ENCODE data around the gene FYN.
"Not testable (repeated sequence)": the region's sequence is repeated elsewhere in the genome, so short reads cannot be mapped to it uniquely, and the experiment has no call there.

The FYN gene

DNA sequence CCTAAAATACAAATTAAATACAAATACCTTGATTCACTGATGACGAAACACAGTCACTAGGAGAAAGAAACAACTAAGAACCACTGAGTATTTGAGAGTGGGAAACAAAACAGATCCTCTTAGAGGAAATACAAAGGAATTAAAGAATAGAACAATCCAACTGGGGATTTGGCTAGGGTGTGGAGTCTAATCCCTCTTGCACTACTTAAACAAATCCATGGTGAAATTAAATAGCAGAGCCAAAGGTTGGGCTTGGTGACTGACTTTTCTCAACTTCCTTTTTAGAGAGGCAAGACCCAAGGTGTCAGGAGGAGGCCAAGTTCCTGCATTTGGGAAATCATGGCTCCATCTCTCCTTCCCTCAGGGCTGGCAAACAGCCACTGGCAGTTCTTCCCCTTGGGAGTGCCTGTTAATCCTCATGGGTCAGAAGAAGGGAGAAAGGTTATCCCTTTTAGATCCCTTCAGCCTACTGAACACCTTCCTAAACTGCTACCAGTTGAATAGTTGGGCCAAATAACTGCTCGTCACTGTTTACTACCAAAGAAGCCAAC, 166.3 kb downstream of the FYN start:
- DNase-seq (ENCODE audit: low read depth) = no peak

DNA sequence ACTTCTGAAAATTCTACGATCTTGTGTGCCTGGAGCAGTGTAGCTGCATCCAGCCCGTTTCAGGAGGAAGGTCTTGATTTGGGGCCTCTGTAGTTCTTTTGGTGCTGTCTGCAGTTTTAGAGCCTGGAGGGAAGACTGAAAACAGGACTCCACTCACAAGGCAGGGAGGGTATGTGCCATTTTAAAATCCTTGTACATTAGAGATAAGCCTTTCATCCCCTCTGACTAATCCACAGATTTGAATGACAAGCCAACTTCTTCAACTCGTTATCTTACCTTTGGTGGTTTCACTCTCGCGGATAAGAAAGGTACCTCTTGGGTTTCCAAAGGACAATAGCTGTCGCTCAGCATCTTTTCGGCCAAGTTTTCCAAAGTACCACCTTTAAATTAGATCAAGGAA, 169.5 kb downstream of the FYN start:
- no peak for DNase-seq (ENCODE audit: low read depth)

DNA sequence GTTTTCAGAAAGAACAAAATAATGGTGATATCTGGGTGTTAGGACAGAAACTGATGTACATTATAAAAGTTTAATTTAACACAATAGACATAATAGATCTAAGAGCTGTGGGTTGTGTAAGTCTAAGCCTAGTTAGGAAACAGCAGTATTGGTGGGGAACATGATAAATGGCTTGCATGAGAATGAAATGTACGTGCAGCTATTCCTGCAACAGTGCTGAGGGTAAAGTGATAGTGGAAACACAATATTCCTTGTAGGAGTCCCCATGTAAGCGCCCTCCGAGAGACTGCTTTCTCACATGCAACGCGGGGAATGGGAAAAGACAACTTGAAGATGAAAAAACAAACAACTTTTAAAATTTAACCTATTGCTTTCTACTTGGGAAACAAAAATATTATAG, 171.0 kb downstream of the FYN start:
- DNase-seq (ENCODE audit: low read depth) = no peak

DNA sequence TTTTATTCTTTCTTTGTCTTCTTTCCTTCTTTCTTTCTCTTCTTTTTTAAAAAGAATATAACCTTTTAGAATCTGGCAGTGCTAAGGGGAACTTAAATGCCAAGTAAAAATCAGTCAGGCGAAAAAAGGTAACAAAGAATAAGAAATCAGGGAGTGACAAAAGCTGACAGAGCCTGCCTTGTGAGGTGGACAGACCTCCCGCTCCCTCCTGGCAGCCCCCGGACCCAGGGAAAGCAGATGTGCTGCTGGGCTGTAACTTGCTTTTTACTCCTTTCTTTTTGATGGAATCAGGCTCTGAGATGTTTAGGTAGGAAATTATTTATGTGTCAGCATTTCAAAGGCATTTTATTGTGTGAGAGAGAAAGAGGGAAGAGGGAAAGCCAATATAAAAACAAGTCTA, 172.1 kb downstream of the FYN start:
- DNase-seq (ENCODE audit: low read depth) = no peak

DNA sequence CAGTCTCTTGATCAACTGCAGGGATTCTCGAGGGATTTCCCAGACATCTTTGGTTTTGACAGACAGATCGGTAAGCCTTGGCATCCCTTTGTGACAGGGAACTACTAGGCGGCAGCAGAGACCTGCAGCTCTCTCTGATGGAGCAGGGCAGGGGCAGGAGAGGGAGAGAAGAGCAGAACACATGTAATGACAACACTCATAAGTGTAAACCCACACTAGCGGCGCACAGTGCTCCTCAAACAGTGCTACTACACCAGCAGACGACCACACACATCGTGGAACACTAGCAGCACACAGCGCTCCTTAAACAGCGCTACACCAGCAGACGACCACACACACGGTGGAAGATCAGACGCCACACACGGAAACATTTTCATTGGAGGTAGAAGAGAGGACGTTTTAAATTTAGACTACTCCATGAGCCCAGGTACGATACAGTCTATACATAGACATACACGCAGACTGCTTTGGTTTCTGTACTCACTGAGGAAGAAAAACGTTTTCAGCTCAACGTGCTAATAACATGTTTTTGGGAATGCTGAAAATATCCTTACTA, 173.0 kb downstream of the FYN start:
- DNase-seq (ENCODE audit: low read depth) = no peak

DNA sequence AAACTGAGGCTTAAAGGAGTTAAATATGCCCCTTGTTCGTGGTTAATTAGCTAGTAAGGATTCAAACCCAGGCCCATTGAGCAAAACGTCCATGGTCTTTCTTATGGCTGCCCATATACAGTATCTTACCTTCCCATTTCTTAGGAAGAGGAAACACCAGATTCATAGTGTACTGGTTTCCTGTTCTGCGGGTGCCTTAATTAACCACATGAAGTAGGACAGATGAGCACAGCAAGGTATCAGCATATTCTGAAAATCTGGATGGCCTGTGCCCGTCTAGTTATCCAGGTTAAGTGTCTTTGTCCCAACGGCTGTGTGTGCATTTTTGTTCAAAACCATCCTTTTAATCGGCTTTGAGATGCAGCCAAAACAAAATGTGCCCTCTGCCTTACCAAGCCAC, 174.1 kb downstream of the FYN start:
- no peak for DNase-seq (ENCODE audit: low read depth)

DNA sequence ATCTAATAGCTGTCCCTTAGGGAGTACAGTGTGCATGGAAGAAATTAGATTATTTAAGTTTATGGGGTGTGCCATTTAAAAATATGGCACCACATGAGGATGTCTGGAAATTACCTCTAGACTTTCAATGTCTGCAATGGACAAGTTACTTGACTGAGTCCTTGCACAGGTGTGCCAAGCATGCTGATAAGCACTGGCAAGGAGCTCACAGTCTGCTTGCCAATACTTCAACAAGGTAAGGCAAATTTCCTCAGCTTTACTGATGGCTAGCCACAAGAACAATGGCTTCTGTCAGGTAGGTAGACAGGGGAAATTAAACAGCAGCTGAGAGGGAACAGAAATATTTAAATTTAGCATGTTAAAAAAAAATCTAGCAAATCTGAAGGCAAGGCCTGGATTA, 176.4 kb downstream of the FYN start:
- DNase-seq (ENCODE audit: low read depth) = no peak

DNA sequence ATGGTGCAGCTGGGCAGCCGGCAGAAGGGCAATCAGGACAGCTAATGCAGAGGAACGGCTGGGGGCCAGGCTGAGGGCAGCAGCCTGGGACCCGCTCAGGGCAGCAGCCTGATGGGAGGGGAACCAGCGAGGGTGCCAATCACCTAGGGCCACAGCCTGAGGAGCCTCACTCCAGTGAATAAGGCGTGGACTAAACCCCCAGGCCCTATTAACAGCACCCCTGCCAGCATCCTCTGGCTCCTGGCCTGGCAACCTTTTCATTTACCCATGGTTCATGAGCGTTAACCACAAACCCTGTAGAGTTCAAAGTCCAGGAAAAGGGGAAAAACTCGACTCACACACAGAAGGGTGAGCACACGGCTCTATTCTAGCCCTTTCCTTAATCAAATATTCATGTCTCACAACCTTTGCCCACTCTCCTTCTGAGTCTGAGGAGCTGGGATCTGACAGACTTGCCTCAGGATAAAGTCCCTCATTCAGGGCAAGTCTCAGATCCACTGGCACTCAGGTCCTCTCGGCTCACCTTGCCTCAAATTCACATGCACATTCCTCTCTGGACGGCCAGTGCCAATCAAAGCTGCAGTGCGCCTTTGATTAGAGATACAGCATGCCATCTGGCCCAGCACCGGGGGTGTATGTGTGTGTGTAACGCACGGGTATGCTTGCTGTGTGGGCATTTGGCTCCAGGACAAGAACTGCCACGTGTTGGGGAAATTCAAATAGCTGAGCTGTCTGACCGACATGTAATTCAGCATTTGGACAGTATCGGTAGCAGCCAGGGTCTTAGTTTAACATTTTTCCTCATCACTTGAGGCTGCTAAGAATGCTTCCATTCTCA, 180.7 kb downstream of the FYN start:
- DNase-seq (ENCODE audit: low read depth) = no peak

DNA sequence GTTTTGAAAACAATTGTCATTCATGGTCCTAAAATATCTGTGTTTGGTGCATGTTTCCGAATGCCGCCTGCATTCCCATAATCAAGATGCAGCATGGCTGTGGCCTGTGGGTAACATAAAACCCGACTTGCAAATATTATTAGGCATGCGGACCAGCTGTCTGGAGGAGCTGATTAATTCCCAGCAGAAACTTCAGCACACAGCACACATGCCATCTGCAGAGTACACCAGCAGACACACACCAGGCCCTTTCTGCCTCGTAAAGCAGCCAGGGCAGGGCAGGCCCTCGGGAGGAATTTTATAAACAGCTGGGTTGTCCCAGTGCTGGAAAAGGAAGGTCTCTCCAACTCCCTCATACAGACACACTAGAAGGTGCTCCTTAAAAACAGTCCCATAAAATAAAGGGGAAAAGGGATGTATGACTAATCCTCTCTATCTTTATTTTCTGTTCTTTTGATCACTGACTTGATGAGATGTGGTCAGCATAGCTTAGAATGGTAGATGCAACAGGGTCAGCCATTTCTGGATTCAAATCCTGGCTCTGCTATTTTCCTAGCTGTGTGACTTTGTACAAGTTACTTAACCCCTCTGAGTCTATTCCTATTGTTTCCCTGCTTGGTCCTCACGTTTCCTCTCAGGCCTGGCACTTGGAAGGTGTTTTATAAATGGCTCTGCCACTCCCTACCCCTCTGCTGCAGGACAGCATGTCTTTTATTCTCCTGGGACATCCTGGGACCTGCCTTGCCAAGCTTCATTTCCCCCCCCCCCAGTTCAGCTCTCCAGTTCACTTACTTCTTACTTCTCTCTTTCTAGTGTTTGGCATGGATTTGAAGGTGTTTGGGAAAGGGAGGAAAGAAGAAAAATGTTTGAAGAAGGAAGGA, 181.7 kb downstream of the FYN start:
- DNase-seq (ENCODE audit: low read depth) = no peak

DNA sequence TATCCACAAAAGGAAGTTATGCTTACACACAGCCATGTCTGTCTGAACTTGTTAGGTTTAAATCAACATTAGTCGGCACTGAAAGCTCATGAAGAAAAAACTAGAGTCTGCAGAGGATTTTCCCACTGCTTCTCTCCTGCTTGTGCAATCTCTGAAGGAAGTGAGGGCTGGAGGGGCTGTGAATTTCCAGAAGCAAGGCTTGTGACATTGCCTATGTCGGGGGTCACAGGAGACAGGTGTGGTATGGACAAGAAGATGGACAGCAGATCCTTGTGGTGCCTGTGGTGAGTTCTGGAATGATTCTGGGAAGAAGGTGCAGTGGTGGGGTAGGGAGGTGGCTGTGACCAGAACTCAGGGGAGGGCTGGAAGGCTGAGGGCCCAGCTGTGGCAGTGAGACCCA, 183.3 kb downstream of the FYN start:
- DNase-seq (ENCODE audit: low read depth) = no peak

DNA sequence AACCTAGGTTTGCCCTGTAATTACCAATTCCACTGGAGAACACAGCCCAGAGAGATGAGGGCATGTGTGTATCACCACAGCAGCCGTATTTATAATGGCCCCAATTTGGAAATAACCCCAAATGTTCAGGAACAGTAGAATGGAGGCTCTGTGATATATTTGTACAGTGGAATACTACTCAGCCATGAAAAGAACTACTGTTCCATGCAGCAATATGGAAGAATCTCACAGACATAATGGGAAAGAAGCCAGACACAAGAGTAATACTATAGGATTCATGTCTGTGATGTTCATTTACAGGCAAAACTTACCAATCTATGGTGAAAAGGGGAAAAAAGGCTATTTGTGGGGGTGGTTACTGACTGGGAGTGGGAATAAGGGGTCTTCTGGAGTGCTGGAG, 183.8 kb downstream of the FYN start:
- no peak for DNase-seq (ENCODE audit: low read depth)

DNA sequence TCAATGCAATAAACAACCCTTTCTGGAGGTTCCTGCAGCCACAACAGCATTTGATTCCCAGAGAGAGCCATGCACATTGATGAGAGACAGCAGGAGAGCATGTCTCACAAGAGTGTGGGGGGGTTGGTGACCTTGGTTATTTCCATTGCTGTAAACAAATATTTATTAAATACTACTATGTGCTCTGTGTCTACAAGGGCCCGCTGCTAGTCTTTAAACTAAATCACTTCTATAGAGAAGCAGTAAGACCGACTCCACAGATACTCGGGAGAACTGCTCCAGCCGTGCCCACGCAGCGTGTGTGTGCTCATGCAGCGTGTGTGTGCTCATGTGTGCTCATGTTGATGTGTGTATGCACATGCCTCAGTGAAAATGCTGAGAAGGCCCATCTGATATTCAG, 184.9 kb downstream of the FYN start:
- DNase-seq (ENCODE audit: low read depth) = no peak

DNA sequence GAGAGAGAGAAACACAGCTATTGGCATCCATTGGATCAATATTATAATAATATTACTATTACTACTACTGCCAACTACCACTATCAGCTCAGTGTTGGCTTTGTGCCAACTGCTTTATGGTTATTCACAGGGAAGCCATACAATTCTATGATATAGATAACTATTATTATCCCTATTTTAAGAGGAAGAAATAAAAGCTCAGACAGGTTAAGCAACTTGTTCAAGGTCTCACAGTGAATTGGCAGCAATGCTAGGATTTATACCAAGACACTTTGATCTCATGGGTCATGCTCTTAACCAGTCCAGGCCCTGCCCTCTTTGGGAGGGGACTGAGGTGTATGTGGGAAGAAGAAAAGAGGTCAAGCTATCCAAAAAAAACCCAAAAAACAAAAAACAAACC, 185.6 kb downstream of the FYN start:
- DNase-seq (ENCODE audit: low read depth) = no peak

DNA sequence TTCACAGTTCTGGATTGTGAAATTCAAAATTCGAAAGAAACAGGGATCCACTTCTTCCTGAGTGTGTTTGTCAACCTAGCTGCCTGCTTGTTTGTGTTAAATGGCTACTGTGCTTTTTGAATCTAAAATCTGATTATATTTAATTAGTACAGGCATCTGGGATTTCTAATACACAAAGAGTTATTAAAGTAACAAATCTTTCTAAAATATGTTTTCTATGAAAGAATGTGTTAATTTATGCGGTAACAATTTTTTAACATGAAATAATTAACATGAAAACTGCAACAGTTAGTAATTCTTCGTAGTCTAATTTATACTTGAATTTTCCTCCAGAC, 186.4 kb downstream of the FYN start:
- no peak for DNase-seq (ENCODE audit: low read depth)

DNA sequence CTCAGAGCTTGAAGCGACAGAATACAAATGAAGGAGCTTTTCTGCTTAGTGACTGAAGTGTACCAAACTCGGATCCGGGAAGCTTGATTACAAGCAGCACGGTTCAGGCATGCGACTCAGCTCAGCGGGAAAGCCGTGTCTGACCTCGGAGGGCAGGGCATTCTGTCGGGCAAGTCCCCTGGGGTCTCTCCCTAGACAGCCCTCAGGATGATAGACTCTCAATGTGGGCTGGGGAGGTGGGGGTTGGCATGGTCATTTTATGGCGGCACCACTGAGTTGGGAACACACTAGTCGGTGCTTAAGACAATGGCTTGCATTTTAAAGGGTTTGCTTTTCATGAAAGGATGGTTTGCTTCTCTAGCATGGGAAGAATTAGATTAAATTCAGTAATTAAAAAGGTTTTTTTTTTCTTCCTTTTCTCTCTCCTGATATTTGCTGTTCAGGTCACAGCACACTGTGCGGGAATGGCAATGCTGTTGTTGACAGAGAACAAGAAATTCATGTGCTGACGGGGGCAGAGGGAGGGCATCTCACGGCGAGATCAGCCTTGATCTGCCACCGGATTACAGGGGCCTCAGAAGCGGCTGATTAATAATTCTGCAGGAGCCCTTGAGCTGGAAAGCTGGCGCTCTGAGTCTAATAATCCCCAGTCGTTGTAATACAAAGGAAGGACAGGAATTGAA, 186.9 kb downstream of the FYN start:
- DNase-seq (ENCODE audit: low read depth) = no peak

DNA sequence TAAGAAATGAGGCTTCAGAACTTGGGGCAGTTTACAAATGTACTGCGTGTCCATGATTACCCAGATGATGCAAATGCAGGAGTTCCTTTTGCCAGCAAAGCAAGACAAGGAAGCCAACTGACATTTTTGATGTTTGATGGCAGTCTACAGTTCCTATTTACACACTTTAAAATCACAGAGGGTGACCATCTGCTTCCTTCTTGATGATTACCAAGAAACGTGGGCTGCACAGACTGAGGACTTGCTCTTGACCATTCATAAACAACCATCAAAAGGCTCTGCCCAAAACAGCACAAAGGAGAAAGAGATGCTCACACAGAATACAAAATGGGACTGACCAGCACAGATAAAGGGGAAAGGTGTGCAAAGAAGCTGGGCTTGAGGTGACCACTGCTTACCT, 187.7 kb downstream of the FYN start:
- DNase-seq (ENCODE audit: low read depth) = no peak

DNA sequence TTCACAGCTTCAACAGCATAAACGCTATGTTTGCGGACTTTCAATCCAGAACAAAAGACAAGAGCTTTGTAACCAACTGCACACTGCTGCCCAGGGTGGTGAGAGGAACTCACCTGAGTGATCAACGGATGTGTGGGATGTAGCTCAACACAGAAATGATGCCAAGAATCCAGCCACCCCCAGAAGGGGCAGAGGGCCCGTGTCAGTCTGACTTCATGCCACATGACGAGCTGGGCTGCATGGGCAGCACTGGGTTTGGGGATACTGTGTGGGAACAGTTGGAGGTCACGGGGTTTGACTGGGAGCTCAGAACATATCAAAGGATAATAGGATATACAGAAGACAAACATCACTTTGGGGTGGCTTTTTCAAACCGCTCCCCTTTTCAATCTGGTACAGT, 188.2 kb downstream of the FYN start:
- no peak for DNase-seq (ENCODE audit: low read depth)

DNA sequence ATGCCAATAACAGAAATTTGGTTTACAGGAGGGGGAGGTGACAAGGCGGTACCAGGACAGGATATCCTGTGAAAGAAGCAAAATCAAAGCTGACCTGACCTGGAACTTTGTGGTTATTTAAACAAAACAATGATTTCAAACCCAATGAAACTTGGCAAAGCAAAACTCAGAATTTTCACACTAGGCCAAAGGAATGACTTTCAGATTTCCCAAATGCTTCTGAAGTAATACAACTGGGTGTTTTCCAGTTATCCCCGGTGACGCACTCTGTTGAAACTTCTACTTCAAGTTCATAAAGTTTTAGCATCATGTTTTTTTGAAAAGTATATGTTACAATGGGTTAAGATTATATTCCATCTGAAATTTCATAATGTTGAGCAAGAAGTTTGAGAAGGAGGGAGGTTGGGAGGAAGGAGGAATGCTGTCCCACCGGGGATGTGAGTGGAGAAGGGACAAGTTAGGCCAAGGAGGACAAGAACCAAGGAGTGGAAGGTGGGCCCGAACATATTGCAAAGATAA, 189.4 kb downstream of the FYN start:
- DNase-seq (ENCODE audit: low read depth) = no peak

DNA sequence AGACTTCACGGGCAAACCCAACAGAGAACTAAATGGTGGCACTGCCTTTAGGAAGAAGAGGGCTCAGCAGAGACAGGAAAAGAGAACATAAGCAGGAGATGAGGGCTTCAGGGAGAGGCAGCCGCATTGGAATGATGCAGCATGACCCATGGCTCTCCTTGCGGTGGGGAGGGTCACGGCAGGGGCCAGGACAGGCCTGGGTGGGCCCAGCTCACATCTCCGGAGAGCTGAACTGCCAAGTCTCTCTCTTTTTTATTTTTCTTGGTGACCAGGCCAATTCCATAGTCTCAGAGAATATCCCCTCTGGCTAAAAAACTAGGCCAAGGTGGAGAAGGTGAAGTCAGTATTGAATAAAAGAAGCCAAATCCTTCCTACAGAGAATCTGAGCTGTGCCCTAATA, 190.1 kb downstream of the FYN start:
- no peak for DNase-seq (ENCODE audit: low read depth)

DNA sequence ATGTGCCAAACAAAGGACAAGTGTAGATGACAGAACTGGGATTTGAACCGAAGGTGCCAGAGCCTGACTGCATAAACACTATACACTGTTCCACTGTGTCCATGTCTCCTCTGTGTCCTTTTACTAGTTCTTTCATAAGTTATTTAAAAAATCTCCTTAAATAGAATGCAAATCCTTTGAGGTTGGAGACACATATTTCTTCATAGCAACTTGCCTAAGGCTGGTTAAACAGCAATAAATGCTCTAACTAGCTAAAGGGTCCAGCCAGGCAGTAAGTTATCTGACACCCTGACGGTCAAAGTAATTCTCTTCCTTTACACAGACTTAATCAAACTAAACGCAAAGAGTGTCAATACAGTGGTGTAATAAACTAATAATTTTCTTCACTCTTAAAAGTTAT, 191.4 kb downstream of the FYN start:
- no peak for DNase-seq (ENCODE audit: low read depth)

DNA sequence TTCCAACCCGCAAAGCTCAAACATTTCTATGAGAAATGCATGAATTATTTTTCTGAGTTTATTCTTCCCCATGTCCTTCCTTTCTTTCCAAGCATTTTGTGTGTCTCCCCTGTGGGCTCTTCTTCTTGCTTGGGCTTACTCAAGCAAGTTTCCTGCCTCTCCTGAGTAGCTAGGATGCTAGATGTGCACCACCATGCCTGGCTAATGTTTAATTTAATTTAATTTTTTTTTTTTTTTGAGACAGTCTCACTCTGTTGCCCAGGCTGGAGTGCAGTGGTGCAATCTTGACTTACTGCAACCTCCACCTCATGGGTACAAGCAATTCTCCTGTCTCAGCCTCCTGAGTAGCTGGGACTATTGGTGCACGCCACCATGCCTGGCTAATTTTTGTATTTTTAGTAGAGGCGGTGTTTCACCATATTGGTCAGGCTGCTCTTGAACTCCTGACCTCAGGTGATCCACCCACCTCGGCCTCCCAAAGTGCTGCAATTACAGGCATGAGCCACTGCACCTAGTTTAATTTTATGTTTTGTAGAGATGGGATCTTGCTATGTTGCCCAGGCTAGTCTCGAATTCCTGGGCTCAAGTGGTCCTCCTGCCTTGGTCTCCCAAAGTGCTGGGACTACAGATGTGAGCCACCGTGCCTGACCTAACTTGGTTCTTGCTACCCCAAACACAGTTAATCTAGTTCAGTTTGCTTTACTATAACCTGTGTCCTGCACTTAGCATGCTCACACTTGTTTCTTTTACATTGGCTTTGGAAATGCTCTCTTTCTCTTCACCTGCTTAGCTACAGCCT, 192.2 kb downstream of the FYN start:
- DNase-seq (ENCODE audit: low read depth) = not testable (repeated sequence)
